K562 (cell line): ENCODE results near the gene ZNF121. TPM values are rescaled to one million over a fixed set of nuclear protein-coding genes. Genes with fewer than 3 reads are reported as not detected.

Experiments used
- ATAC-seq: fragments of 200-7000 bp; cut with Tn5 transposase; 3 replicates; pipeline ENCODE4 v1.9.1; 2020; ENCODE audit warnings: moderate library complexity
- BruUV-seq: library from RNA; stranded (reverse); fragments of 400-500 nt; replicated peaks from 2 replicates; lab custom pipeline; 2021; lab: Mats Ljungman, UMichigan
- CTCF ChIA-PET: fragments of 300-600 bp; formaldehyde crosslinking; extraction: SDS; loops from one replicate; lab custom pipeline; 2021; ENCODE audit warnings: low intra/inter-chr PET ratio; lab: Yijun Ruan, JAX
- POLR2A ChIA-PET: fragments of 300-600, 350-650 bp; sonication (Branson Sonifier 250); formaldehyde crosslinking; extraction: SDS; loops from one replicate; lab custom pipeline; 2021; ENCODE audit warnings: antibody characterized with exemption, inconsistent platforms; lab: Yijun Ruan, JAX
- DNase-seq, 4 experiments: peaks; one replicate each; pipeline versions ENCODE4 v3.0.0 to v3.0.0-alpha.2; 2011 to 2018; ENCODE audit warnings: low spot score in 3 of 4, mixed read lengths in 3 of 4; ENCODE audit errors: extremely low read depth in 1 of 4
- FAIRE-seq: peaks from 2 replicates; lab custom pipeline; 2011; peaks lifted over from hg19 to GRCh38; lab: Jason Lieb, UNC
- H2AFZ ChIP-seq: 2 replicates; pipeline ENCODE4 v1.6.0; 2011; ENCODE audit warnings: low read depth, low read length, control low read depth, inconsistent platforms
- H3K27ac ChIP-seq: fragments of 200-600 bp; 3 replicates; pipeline ENCODE4 v1.8.0; 2011; ENCODE audit warnings: low read depth, mild to moderate bottlenecking, control low read depth, inconsistent platforms, low read length, moderate library complexity, mixed read lengths; ENCODE audit errors: extremely low read depth
- H3K27me3 ChIP-seq, 2 experiments: fragments of 300-600 bp in 1 of 2; 2 replicates in 1 of 2; 3 replicates in 1 of 2; pipeline versions ENCODE4 v1.6.0 to v1.8.0; 2011; ENCODE audit warnings: inconsistent platforms in 2 of 2, low read length in 2 of 2, mild to moderate bottlenecking in 1 of 2, mixed read lengths in 1 of 2, moderate library complexity in 1 of 2; ENCODE audit not compliant: control insufficient read depth in 2 of 2, insufficient read depth in 2 of 2
- H3K36me3 ChIP-seq: fragments of 300-600 bp; 3 replicates; pipeline ENCODE4 v1.8.0; 2011; ENCODE audit warnings: mild to moderate bottlenecking, low read length, inconsistent platforms; ENCODE audit not compliant: control insufficient read depth, insufficient read depth
- H3K4me1 ChIP-seq, 2 experiments: fragments of 200-600 bp in 1 of 2; replicated peaks in 1 of 2; 2 replicates in 1 of 2; 3 replicates in 1 of 2; pipeline versions ENCODE4 v1.5.1 to v1.8.0; 2011; ENCODE audit warnings: inconsistent platforms in 2 of 2, low read length in 2 of 2, mild to moderate bottlenecking in 1 of 2, mixed read lengths in 1 of 2, moderate library complexity in 1 of 2; ENCODE audit not compliant: control insufficient read depth in 2 of 2, insufficient read depth in 2 of 2
- H3K4me2 ChIP-seq: 2 replicates; pipeline ENCODE4 v1.6.1; 2011; ENCODE audit warnings: low read length, control low read depth, inconsistent platforms, mixed read lengths; ENCODE audit not compliant: insufficient read depth
- H3K4me3 ChIP-seq: fragments of 200-600 bp; sonication (generic), shearing (Covaris generic); 2 replicates; pipeline ENCODE4 v1.5.1; 2016; ENCODE audit warnings: control low read depth, inconsistent platforms
- H3K79me2 ChIP-seq: fragments of 200-600 bp; 3 replicates; pipeline ENCODE4 v1.8.0; 2011; ENCODE audit warnings: low read length, inconsistent platforms; ENCODE audit not compliant: control insufficient read depth, insufficient read depth
- H3K9ac ChIP-seq, 2 experiments: 2 replicates each; pipeline versions ENCODE4 v1.6.0 to v1.6.1; 2011; ENCODE audit warnings: low read depth in 2 of 2, low read length in 2 of 2, control low read depth in 1 of 2, inconsistent platforms in 1 of 2, mild to moderate bottlenecking in 1 of 2, mixed read lengths in 1 of 2; ENCODE audit not compliant: insufficient read depth in 1 of 2
- H3K9me1 ChIP-seq: one replicate; pipeline ENCODE4 v1.6.0; 2011; ENCODE audit warnings: inconsistent platforms, mild to moderate bottlenecking, low read length, moderate library complexity; ENCODE audit not compliant: control insufficient read depth, insufficient read depth
- H3K9me3 ChIP-seq: replicated peaks from 2 replicates; pipeline ENCODE4 v1.5.1; 2011; ENCODE audit warnings: low read depth, low read length, inconsistent platforms; ENCODE audit not compliant: control insufficient read depth, insufficient read depth
- H4K20me1 ChIP-seq: replicated peaks from 2 replicates; pipeline ENCODE4 v1.6.1; 2011; ENCODE audit warnings: low read length, inconsistent platforms, mixed read lengths; ENCODE audit not compliant: control insufficient read depth, insufficient read depth
- HNRNPLL ChIP-seq: fragments of 200-400 bp; formaldehyde crosslinking; IDR thresholded peaks from 2 replicates; pipeline ENCODE4 v1.6.1; 2017; ENCODE audit warnings: low read length, low read depth, mild to moderate bottlenecking; ENCODE audit not compliant: poor library complexity, severe bottlenecking
- ID3 ChIP-seq, 2 experiments: fragments of 250-450 bp in 1 of 2; fragments of 450-650 bp in 1 of 2; sonication (Bioruptor Pico) in 1 of 2; IDR thresholded peaks; 2 replicates each; pipeline versions ENCODE4 v1.6.1 to v1.8.0; 2016 to 2021; ENCODE audit warnings: mild to moderate bottlenecking in 2 of 2, moderate library complexity in 2 of 2, missing compliant biosample characterization in 1 of 2, missing genetic modification characterization in 1 of 2
- POLR3G ChIP-seq: IDR thresholded peaks from 2 replicates; pipeline ENCODE4 v1.6.1; 2011; ENCODE audit not compliant: insufficient read length, insufficient replicate concordance; ENCODE audit errors: extremely low read depth
- SIN3A ChIP-seq, 2 experiments: fragments of 150-350 bp in 1 of 2; IDR thresholded peaks; 2 replicates each; pipeline ENCODE4 v1.6.1; 2011 to 2016; ENCODE audit warnings: borderline replicate concordance in 2 of 2, low read depth in 2 of 2, low read length in 2 of 2, mild to moderate bottlenecking in 2 of 2, moderate library complexity in 2 of 2; ENCODE audit not compliant: control insufficient read depth in 1 of 2
- ZC3H8 ChIP-seq: fragments of 450-650 bp; IDR thresholded peaks from 2 replicates; pipeline ENCODE4 v1.6.1; 2017
- ZNF282 ChIP-seq: sonication (generic); formaldehyde crosslinking; IDR thresholded peaks from 2 replicates; pipeline ENCODE4 v1.8.1; 2023; ENCODE audit warnings: missing genetic modification reagents
- ZNF324 ChIP-seq: fragments of 250-450 bp; sonication (Bioruptor Pico); IDR thresholded peaks from 2 replicates; pipeline ENCODE4 v1.4.0; 2020; ENCODE audit warnings: mild to moderate bottlenecking
- ZNF57 ChIP-seq: fragments of 450-650 bp; formaldehyde crosslinking; IDR thresholded peaks from 2 replicates; pipeline ENCODE4 v1.4.0; 2020; ENCODE audit warnings: mild to moderate bottlenecking, moderate library complexity
- ZZZ3 ChIP-seq: fragments of 450-650 bp; IDR thresholded peaks from 2 replicates; pipeline ENCODE4 v1.6.1; 2016; ENCODE audit warnings: antibody characterized with exemption, mild to moderate bottlenecking, moderate library complexity
- WGBS: fragments of 100-300 bp; shearing (Covaris generic); methylation state at CpG from one replicate; pipeline ENCODE4 v1.1.6; 2016; ENCODE audit warnings: low coverage, mixed read lengths; ENCODE audit not compliant: insufficient coverage; ENCODE audit errors: missing lambda C conversion rate; 5-methylcytosine and 5-hydroxymethylcytosine counted together
- in situ Hi-C: fragments of 300-500 bp; cut with MboI; formaldehyde crosslinking; loops from 4 replicates; pipeline ENCODE4 v1.15.0; 2018; ENCODE audit warnings: inconsistent platforms, mixed read lengths
- intact Hi-C: fragments of 100-400 bp; cut with micrococcal nuclease; formaldehyde crosslinking; loops from 2 replicates; pipeline ENCODE4 v1.14.2; 2022
- polyA plus RNA-seq, 8 experiments: library from polyadenylated mRNA; depleted of rRNA in 4 of 8; stranded (reverse) in 5 of 8; unstranded in 3 of 8; fragments of >200 nt; fragmentation: Nextera tagmentation in 2 of 8; fragmentation: Illumina TruSeq in 1 of 8; extraction: Ambion mirVana in 2 of 8; extraction: Trizol in 1 of 8; gene quantifications; 2 replicates each; pipeline versions ENCODE4 v1.2.1 to v1.2.3, GENCODE V29; 2011 to 2014; ENCODE audit warnings: inconsistent platforms in 1 of 8, missing spikeins in 1 of 8
- total RNA-seq, 7 experiments: library from RNA; depleted of rRNA in 6 of 7; stranded (reverse); fragments of >200 nt in 6 of 7; fragmentation: Illumina TruSeq in 2 of 7; extraction: Trizol in 2 of 7; gene quantifications; 2 replicates each; pipeline versions ENCODE4 v1.2.1 to v1.2.3, GENCODE V29; 2011 to 2021; ENCODE audit warnings: low replicate concordance in 1 of 7
- TF ChIP-seq, protein P1 (sequence below): fragments of 450-650 bp; IDR thresholded peaks from 2 replicates; pipeline ENCODE4 v1.6.1; 2016; ENCODE audit warnings: low read depth
- TF ChIP-seq, protein P2 (sequence below): sonication (generic); formaldehyde crosslinking; IDR thresholded peaks from 2 replicates; pipeline ENCODE4 v1.4.0; 2020; ENCODE audit warnings: mild to moderate bottlenecking, missing genetic modification reagents

Gene ZNF121
- total and polyA plus RNA-seq, 9 of the 15 experiments (the other 6 are each of a cell fraction or from before 2014, with no cell fraction given): 14.6 to 115 (median 33.4) TPM

DNA sequence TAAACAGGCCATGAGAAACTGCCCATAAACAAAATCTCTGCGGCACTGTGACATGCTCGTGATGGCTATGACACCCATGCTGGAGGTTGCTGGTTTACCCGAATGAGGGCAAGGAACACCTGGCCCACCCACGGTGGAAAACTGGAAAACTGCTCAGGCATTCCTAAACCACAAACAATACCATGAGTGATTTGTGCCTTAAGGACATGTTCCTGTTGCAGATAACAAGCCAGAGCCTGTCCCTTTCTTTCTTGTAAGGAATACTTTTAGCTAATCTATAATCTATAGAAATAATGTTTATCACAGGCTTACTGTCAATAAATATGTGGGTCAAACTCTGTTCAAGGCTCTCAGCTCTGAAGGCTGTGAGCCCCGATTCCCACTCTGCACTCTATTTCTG is 24.6 kb upstream of the ZNF121 start:
- Histone ChIP-seq H3K4me2 (no peak overlapping the region), H3K9me3 (peaks cover 18% of the 10 kb centered on the region), H3K9me1 (no peaks in the 10 kb centered on the region), H3K27ac (no peak overlapping the region), H4K20me1 (no peaks in the 10 kb centered on the region), H3K4me3 (no peak overlapping the region), H3K79me2 (no peaks in the 10 kb centered on the region), H3K9ac (no peak overlapping the region), H3K27me3 (no peaks in the 10 kb centered on the region), H2AFZ (no peak overlapping the region), H3K36me3 (peaks cover 46% of the 10 kb centered on the region), H3K4me1 (no peaks in the 10 kb centered on the region)
- no TSS peak for BruUV-seq
- DNase-seq: no peak
- no peak for FAIRE-seq
- WGBS: 90% methylated on average over 5 of the region's 5 CpGs
- intact Hi-C loops: no loop called here
- CTCF ChIA-PET: no interaction called here
- in situ Hi-C loops: no loop called here
- no peak for ATAC-seq
- POLR2A ChIA-PET: interaction anchor here (1.1 to 1.4 kb wide), 2 partner anchors 9 to 398 kb away, joined by 3 to 4 read pairs; no protein-coding TSS in a partner anchor
- no peak for TF ChIP-seq ZC3H8
- no peak for TF ChIP-seq HNRNPLL
- TF ChIP-seq, protein P1, sequence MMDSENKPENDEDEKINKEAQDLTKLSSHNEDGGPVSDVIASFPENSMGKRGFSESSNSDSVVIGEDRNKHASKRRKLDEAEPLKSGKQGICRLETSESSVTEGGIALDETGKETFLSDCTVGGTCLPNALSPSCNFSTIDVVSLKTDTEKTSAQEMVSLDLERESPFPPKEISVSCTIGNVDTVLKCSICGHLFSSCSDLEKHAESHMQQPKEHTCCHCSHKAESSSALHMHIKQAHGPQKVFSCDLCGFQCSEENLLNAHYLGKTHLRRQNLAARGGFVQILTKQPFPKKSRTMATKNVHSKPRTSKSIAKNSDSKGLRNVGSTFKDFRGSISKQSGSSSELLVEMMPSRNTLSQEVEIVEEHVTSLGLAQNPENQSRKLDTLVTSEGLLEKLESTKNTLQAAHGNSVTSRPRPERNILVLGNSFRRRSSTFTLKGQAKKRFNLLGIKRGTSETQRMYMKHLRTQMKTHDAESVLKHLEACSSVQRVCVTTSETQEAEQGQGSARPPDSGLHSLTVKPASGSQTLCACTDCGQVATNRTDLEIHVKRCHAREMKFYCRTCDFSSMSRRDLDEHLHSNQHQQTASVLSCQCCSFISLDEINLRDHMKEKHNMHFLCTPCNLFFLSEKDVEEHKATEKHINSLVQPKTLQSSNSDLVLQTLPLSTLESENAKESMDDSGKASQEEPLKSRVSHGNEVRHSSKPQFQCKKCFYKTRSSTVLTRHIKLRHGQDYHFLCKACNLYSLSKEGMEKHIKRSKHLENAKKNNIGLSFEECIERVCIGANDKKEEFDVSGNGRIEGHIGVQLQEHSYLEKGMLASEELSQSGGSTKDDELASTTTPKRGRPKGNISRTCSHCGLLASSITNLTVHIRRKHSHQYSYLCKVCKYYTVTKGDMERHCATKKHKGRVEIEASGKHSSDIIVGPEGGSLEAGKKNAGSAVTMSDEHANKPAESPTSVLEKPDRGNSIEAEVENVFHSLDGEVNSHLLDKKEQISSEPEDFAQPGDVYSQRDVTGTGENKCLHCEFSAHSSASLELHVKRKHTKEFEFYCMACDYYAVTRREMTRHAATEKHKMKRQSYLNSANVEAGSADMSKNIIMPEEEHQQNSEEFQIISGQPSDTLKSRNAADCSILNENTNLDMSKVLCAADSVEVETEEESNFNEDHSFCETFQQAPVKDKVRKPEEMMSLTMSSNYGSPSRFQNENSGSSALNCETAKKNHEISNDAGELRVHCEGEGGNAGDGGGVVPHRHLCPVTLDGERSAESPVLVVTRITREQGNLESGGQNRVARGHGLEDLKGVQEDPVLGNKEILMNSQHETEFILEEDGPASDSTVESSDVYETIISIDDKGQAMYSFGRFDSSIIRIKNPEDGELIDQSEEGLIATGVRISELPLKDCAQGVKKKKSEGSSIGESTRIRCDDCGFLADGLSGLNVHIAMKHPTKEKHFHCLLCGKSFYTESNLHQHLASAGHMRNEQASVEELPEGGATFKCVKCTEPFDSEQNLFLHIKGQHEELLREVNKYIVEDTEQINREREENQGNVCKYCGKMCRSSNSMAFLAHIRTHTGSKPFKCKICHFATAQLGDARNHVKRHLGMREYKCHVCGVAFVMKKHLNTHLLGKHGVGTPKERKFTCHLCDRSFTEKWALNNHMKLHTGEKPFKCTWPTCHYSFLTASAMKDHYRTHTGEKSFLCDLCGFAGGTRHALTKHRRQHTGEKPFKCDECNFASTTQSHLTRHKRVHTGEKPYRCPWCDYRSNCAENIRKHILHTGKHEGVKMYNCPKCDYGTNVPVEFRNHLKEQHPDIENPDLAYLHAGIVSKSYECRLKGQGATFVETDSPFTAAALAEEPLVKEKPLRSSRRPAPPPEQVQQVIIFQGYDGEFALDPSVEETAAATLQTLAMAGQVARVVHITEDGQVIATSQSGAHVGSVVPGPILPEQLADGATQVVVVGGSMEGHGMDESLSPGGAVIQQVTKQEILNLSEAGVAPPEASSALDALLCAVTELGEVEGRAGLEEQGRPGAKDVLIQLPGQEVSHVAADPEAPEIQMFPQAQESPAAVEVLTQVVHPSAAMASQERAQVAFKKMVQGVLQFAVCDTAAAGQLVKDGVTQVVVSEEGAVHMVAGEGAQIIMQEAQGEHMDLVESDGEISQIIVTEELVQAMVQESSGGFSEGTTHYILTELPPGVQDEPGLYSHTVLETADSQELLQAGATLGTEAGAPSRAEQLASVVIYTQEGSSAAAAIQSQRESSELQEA: no peak
- no peak for TF ChIP-seq ZZZ3
- no peak for TF ChIP-seq ZNF282
- TF ChIP-seq SIN3A (IDR thresholded peaks at IDR 0.05; ENCODE audit: borderline replicate concordance in 2 of 2, control insufficient read depth in 1 of 2, low read depth in 2 of 2, low read length in 2 of 2): no peak
- TF ChIP-seq POLR3G: no peak
- TF ChIP-seq, protein P2, sequence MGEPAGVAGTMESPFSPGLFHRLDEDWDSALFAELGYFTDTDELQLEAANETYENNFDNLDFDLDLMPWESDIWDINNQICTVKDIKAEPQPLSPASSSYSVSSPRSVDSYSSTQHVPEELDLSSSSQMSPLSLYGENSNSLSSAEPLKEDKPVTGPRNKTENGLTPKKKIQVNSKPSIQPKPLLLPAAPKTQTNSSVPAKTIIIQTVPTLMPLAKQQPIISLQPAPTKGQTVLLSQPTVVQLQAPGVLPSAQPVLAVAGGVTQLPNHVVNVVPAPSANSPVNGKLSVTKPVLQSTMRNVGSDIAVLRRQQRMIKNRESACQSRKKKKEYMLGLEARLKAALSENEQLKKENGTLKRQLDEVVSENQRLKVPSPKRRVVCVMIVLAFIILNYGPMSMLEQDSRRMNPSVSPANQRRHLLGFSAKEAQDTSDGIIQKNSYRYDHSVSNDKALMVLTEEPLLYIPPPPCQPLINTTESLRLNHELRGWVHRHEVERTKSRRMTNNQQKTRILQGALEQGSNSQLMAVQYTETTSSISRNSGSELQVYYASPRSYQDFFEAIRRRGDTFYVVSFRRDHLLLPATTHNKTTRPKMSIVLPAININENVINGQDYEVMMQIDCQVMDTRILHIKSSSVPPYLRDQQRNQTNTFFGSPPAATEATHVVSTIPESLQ: no peak
- no peak for TF ChIP-seq ZNF324 (CRISPR knock-in tag)
- TF ChIP-seq ID3 (CRISPR knock-in tag; IDR thresholded peaks at IDR 0.05): no peak
- no peak for TF ChIP-seq ID3 (tag; IDR thresholded peaks at IDR 0.05)
- no peak for TF ChIP-seq ZNF57
